ENCODE results near the gene STK11IP.
A peak's percentile ranks its signal among the peaks of the same experiment; 100 is the strongest.

STK11IP gene

GRCh38 chr2:219563271-219563928 is 34.3 kb upstream of the STK11IP start:
- no peak for DNase-seq

GRCh38 chr2:219565130-219566080 is 32.3 kb upstream of the STK11IP start:
- no peak for DNase-seq

GRCh38 chr2:219566640-219567039 is 31.0 kb upstream of the STK11IP start:
- DNase-seq = no peak

- DNase-seq = no peak
Observed at GRCh38 chr2:219567131-219567530, 30.5 kb upstream of the STK11IP start.

- no peak for DNase-seq
Observed at GRCh38 chr2:219567791-219568361, 29.8 kb upstream of the STK11IP start.

- no peak for DNase-seq
Observed at GRCh38 chr2:219569041-219569440, 28.6 kb upstream of the STK11IP start.

- no peak for DNase-seq
Observed at GRCh38 chr2:219569635-219570034, 28.0 kb upstream of the STK11IP start.

- no peak for DNase-seq
Observed at GRCh38 chr2:219570194-219570923, 27.3 kb upstream of the STK11IP start.

- no peak for DNase-seq
Observed at GRCh38 chr2:219570924-219571310, 26.7 kb upstream of the STK11IP start.

GRCh38 chr2:219571311-219572236 is 26.1 kb upstream of the STK11IP start, which contains the start of gene OBSL1:
Gene OBSL1, minus strand, starts transcription at chr2:219571539. Its CDS starts 307 bp downstream, at chr2:219571232.
- peak; percentile 36 for DNase-seq

GRCh38 chr2:219572237-219573001 is 25.2 kb upstream of the STK11IP start, which contains the start of gene INHA:
Gene INHA, plus strand, starts transcription at chr2:219572310. Its CDS starts 65 bp downstream, at chr2:219572375.
- DNase-seq = no peak

GRCh38 chr2:219573166-219573565 is 24.5 kb upstream of the STK11IP start:
- DNase-seq = no peak

GRCh38 chr2:219574484-219575311 is 23.0 kb upstream of the STK11IP start:
- DNase-seq = no peak

GRCh38 chr2:219575566-219576504 is 21.8 kb upstream of the STK11IP start:
- DNase-seq = no peak

- DNase-seq = peak; percentile 33
Observed at GRCh38 chr2:219576505-219577388, 20.9 kb upstream of the STK11IP start.

GRCh38 chr2:219578811-219579613 is 18.6 kb upstream of the STK11IP start:
- no peak for DNase-seq

GRCh38 chr2:219581346-219581745 is 16.3 kb upstream of the STK11IP start:
- no peak for DNase-seq

Measured in kidney glomerular epithelial cell (primary cell).